CD4-positive, alpha-beta T cell (primary cell): ENCODE results near the gene C7orf33. TPM values are rescaled to one million over a fixed set of nuclear protein-coding genes. Genes with fewer than 3 reads are reported as not detected.

ENCODE experiments used
- ATAC-seq: fragments of 200-7000 bp; cut with Tn5 transposase; one replicate; pipeline ENCODE4 v1.10.0; 2022; ENCODE audit warnings: mild to moderate bottlenecking; ENCODE audit not compliant: poor library complexity
- CTCF ChIA-PET: fragments of 350-600 bp; sonication (Branson Sonifier 250); formaldehyde crosslinking; loops from one replicate; lab custom pipeline; 2021; ENCODE audit warnings: antibody characterized with exemption, inconsistent platforms; lab: Charles Lee
- POLR2A ChIA-PET: fragments of 350-600 bp; sonication (Branson Sonifier 250); formaldehyde crosslinking; loops from one replicate; lab custom pipeline; 2021; ENCODE audit warnings: antibody characterized with exemption, inconsistent platforms; lab: Charles Lee
- DNase-seq, 14 experiments: peaks; one replicate each; pipeline ENCODE4 v3.0.0-alpha.2; 2013 to 2020; ENCODE audit warnings: mixed read lengths in 2 of 14
- H3K27ac ChIP-seq, 2 donors: one replicate each; pipeline versions ENCODE4 v1.5.1 to v1.7.0; 2013; ENCODE audit warnings: low read length in 2 of 2, low read depth in 1 of 2, mild to moderate bottlenecking in 1 of 2
- H3K27me3 ChIP-seq, 2 experiments: 1 replicate in 1 of 2; 2 replicates in 1 of 2; pipeline versions ENCODE4 v1.6.1 to v1.7.0; 2013; ENCODE audit warnings: low read length in 2 of 2, control low read depth in 1 of 2, mild to moderate bottlenecking in 1 of 2, moderate library complexity in 1 of 2; ENCODE audit not compliant: insufficient read depth in 2 of 2, control insufficient read depth in 1 of 2
- H3K36me3 ChIP-seq: one replicate; pipeline ENCODE4 v1.6.1; 2013; ENCODE audit warnings: low read length, control low read depth; ENCODE audit not compliant: insufficient read depth
- H3K4me1 ChIP-seq: one replicate; pipeline ENCODE4 v1.6.1; 2013; ENCODE audit warnings: low read length, control low read depth; ENCODE audit not compliant: insufficient read depth
- H3K4me3 ChIP-seq: one replicate; pipeline ENCODE4 v1.5.1; 2013; ENCODE audit warnings: mild to moderate bottlenecking, low read length, moderate library complexity
- H3K9me3 ChIP-seq, 2 experiments: 1 replicate in 1 of 2; 2 replicates in 1 of 2; pipeline versions ENCODE4 v1.6.1 to v1.7.0; 2013; ENCODE audit warnings: low read length in 2 of 2, mild to moderate bottlenecking in 2 of 2, control low read depth in 1 of 2, moderate library complexity in 1 of 2; ENCODE audit not compliant: control insufficient read depth in 1 of 2, insufficient read depth in 1 of 2
- H3K27ac Mint-ChIP-seq: one replicate; pipeline ENCODE4 v1.8.0; 2020; ENCODE audit warnings: mixed read lengths
- H3K27me3 Mint-ChIP-seq: one replicate; pipeline ENCODE4 v1.8.0; 2021; ENCODE audit warnings: mixed read lengths
- H3K36me3 Mint-ChIP-seq: one replicate; pipeline ENCODE4 v1.8.0; 2021; ENCODE audit warnings: low read depth, mixed read lengths
- H3K4me1 Mint-ChIP-seq: one replicate; pipeline ENCODE4 v1.8.0; 2021; ENCODE audit warnings: low read depth, mixed read lengths
- H3K4me3 Mint-ChIP-seq: one replicate; pipeline ENCODE4 v1.8.0; 2020; ENCODE audit warnings: mild to moderate bottlenecking, mixed read lengths
- H3K9me3 Mint-ChIP-seq: one replicate; pipeline ENCODE4 v1.8.0; 2020; ENCODE audit warnings: mixed read lengths
- intact Hi-C, 2 experiments: fragments of 100-400 bp; cut with DNase I in 1 of 2; cut with micrococcal nuclease in 1 of 2; formaldehyde crosslinking; loops; one replicate each; pipeline versions ENCODE4 v1.15.1 to v1.9.0; 2023 to 2025; cut with DNase I, micrococcal nuclease
- total RNA-seq, 174 experiments: library from RNA in 2 of 174; stranded (reverse) in 2 of 174; gene quantifications; one replicate each; pipeline ENCODE4 v1.2.3 and lab custom pipeline; 2021 to 2026
- TF ChIP-seq, protein P1 (sequence below): fragments of 200-600 bp; IDR thresholded peaks from one replicate; pipeline ENCODE4 v1.8.0; 2022; ENCODE audit warnings: antibody characterized with exemption, mild to moderate bottlenecking

C7orf33 gene
- total RNA-seq, 2 experiments from 2014 or later = not detected

DNA sequence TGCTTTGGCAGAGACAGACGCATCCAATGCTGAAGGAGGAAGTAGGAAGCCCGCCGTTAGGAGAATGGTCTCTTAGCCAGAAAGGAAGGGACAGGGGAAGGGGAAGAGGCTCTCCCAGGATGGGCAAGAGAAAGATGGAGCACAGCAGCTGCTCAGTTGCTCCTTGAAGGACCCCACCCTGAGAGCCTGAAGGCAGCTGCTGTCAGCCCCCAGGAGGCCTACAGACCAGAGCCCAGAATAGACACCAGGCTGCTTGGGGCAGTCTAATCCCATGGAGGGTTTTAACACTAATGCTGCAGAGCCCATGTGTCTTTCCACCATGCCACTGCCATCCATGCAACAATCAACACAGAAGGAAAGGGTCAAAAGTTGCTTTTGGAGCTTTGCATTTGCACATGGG is 3.5 kb upstream of the C7orf33 start:
- H3K9me3 Mint-ChIP-seq = no peaks in the 10 kb centered on the region
- intact Hi-C loops = no loop called here

DNA sequence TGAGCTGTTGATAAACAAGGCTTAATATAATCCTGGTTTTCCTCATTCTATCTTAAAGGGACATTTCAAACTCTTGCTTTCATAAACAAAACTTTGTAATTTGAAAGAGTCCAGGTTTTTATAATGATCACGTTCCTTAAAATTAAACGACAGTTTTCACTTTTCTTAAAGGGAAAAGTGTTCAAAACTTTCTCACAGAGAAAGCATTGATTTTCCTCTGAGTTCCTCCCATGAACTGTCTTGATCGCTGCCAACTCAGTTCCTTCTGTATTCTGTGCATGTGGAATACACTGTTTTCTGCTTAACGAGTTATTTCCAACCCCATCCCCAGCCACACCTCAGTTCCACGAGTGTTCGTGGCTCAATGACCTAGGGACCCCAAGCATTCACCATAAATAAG is 2.4 kb upstream of the C7orf33 start:
- ChIA-PET POLR2A (no interaction called here), CTCF (no interaction called here)
- Histone ChIP-seq H3K27me3 (no peaks in the 10 kb centered on the region), H3K9me3 (no peaks in the 10 kb centered on the region), H3K27ac (no peak overlapping the region), H3K4me3 (no peak overlapping the region), H3K4me1 (no peaks in the 10 kb centered on the region), H3K36me3 (no peaks in the 10 kb centered on the region)
- intact Hi-C loops = no loop called here
- no peaks in the 10 kb centered on the region for H3K27me3 Mint-ChIP-seq
- H3K27ac Mint-ChIP-seq = no peak overlapping the region
- no peak for ATAC-seq
- H3K9me3 Mint-ChIP-seq = no peaks in the 10 kb centered on the region
- no peak for DNase-seq
- no peaks in the 10 kb centered on the region for H3K36me3 Mint-ChIP-seq
- H3K4me1 Mint-ChIP-seq = peaks cover 5% of the 10 kb centered on the region
- TF ChIP-seq, protein P1, sequence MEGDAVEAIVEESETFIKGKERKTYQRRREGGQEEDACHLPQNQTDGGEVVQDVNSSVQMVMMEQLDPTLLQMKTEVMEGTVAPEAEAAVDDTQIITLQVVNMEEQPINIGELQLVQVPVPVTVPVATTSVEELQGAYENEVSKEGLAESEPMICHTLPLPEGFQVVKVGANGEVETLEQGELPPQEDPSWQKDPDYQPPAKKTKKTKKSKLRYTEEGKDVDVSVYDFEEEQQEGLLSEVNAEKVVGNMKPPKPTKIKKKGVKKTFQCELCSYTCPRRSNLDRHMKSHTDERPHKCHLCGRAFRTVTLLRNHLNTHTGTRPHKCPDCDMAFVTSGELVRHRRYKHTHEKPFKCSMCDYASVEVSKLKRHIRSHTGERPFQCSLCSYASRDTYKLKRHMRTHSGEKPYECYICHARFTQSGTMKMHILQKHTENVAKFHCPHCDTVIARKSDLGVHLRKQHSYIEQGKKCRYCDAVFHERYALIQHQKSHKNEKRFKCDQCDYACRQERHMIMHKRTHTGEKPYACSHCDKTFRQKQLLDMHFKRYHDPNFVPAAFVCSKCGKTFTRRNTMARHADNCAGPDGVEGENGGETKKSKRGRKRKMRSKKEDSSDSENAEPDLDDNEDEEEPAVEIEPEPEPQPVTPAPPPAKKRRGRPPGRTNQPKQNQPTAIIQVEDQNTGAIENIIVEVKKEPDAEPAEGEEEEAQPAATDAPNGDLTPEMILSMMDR = no peak
- no peak overlapping the region for H3K4me3 Mint-ChIP-seq

More for the DNA sequence above, 3.5 kb upstream of the C7orf33 start:
- ChIA-PET CTCF (no interaction called here), POLR2A (no interaction called here)
- Mint-ChIP-seq H3K27me3 (no peaks in the 10 kb centered on the region), H3K4me1 (peaks cover 5% of the 10 kb centered on the region), H3K27ac (no peak overlapping the region), H3K4me3 (no peak overlapping the region), H3K36me3 (no peaks in the 10 kb centered on the region)
- no peaks in the 10 kb centered on the region for H3K36me3 ChIP-seq
- no peaks in the 10 kb centered on the region for H3K9me3 ChIP-seq
- ATAC-seq = no peak
- H3K4me3 ChIP-seq = no peak overlapping the region
- no peak overlapping the region for H3K27ac ChIP-seq
- no peaks in the 10 kb centered on the region for H3K27me3 ChIP-seq
- TF ChIP-seq, protein P1 = no peak
- DNase-seq = no peak
- H3K4me1 ChIP-seq = no peaks in the 10 kb centered on the region

DNA sequence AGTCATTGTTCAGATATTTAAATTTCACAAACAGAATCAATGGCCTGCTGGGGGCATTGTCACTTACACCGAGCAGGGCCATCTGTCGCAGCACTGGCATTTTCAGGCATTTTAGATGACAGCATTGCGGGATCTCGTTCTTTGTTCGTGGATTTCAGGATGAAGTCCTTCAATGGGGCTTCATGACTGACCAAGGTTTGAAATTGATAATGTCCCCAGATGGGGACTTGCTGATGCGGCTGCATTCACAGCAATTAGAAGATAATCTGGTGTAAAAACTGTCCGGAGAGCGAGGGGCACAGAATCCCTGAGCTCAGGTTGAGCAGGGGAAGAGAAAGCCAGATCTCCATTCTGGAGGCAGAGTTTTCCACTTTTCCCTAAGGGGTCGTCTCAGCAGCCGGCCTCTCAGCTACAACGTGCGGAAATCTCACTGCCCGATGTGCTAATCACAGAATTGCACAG is 1.9 kb upstream of the C7orf33 start:
- Mint-ChIP-seq H3K36me3 (no peaks in the 10 kb centered on the region), H3K27ac (no peak overlapping the region), H3K4me3 (no peak overlapping the region), H3K27me3 (no peaks in the 10 kb centered on the region), H3K9me3 (no peaks in the 10 kb centered on the region), H3K4me1 (peaks cover 5% of the 10 kb centered on the region)
- ATAC-seq = no peak
- H3K4me1 ChIP-seq = no peaks in the 10 kb centered on the region
- H3K9me3 ChIP-seq = no peaks in the 10 kb centered on the region
- no peaks in the 10 kb centered on the region for H3K36me3 ChIP-seq
- H3K27me3 ChIP-seq = no peaks in the 10 kb centered on the region
- CTCF ChIA-PET = no interaction called here
- H3K27ac ChIP-seq = no peak overlapping the region
- intact Hi-C loops = no loop called here
- H3K4me3 ChIP-seq = no peak overlapping the region
- POLR2A ChIA-PET = no interaction called here
- DNase-seq = no peak
- TF ChIP-seq, protein P1 = no peak
